Fibroblast of mammary gland (primary cell): ENCODE measurements around the gene MYO7A.

ENCODE experiments used
- DNase-seq: peaks from one replicate; pipeline ENCODE4 v3.0.0-alpha.2; 2010; ENCODE audit warnings: low read depth
- H3K4me3 ChIP-seq: 2 replicates; pipeline ENCODE4 v1.5.1; 2011; ENCODE audit warnings: low read depth, mild to moderate bottlenecking, low read length, moderate library complexity; ENCODE audit not compliant: control insufficient read depth
- CTCF ChIP-seq: conservative IDR thresholded peaks from 2 replicates; pipeline ENCODE4 v1.5.1; 2011; ENCODE audit warnings: low read depth, low read length, inconsistent platforms; ENCODE audit not compliant: control insufficient read depth, insufficient read depth

MYO7A gene

GRCh38 chr11:77203901-77204753 lies 76.1 kb downstream of the MYO7A start:
- DNase-seq = no peak
- no peak for TF ChIP-seq CTCF
- no peak overlapping the region for H3K4me3 ChIP-seq

GRCh38 chr11:77204754-77205466 lies 76.9 kb downstream of the MYO7A start:
- no peak overlapping the region for H3K4me3 ChIP-seq
- DNase-seq = no peak
- no peak for TF ChIP-seq CTCF

- no peak for TF ChIP-seq CTCF
- no peak for DNase-seq
- no peak overlapping the region for H3K4me3 ChIP-seq
Observed at GRCh38 chr11:77205467-77206263, 77.6 kb downstream of the MYO7A start.

- TF ChIP-seq CTCF = no peak
- H3K4me3 ChIP-seq = no peak overlapping the region
- DNase-seq = no peak
Observed at GRCh38 chr11:77206264-77207018, 78.4 kb downstream of the MYO7A start.

GRCh38 chr11:77207019-77207485 lies 79.0 kb downstream of the MYO7A start:
- no peak overlapping the region for H3K4me3 ChIP-seq
- DNase-seq = no peak
- no peak for TF ChIP-seq CTCF
